ENCODE results near the gene RNF103.
A peak's percentile ranks its signal among the peaks of the same experiment; 100 is the strongest.

Gene RNF103

GRCh38 chr2:86566158-86566820 lies 57.4 kb downstream of the RNF103 start:
- no peaks in the 10 kb centered on the region for H3K9me3 ChIP-seq (ENCODE audit: control insufficient read depth, insufficient read depth, low read depth, low read length)
- ChIA-PET CTCF (no interaction called here), POLR2A (interaction anchor here (1.0 kb wide), 1 partner anchor 9 kb away, joined by 3 read pairs; no protein-coding TSS in a partner anchor)
- peaks cover 0 to under 1% of the 10 kb centered on the region in 2 experiments; a peak in 1 of 3 replicates for H3K36me3 ChIP-seq (ENCODE audit: control insufficient read depth in 2 of 2, insufficient read depth in 1 of 2, low read length in 2 of 2)
- peaks cover 4% of the 10 kb centered on the region; the same call in 1 of the 2 replicates for H3K4me1 ChIP-seq (ENCODE audit: control insufficient read depth, insufficient read depth, low read length)
- H3K27ac ChIP-seq (ENCODE audit: extremely low read depth, low read depth, low read length), result no peak overlapping the region
- TF ChIP-seq ZNF518A (tag by site-specific recombination; conservative IDR thresholded peaks at IDR 0.05; ENCODE audit: low read depth), result no peak
- TF ChIP-seq ZFP3 (tag by site-specific recombination; IDR thresholded peaks at IDR 0.05; ENCODE audit: low read depth), result no peak
- TF ChIP-seq EGR2 (tag by site-specific recombination; IDR thresholded peaks at IDR 0.05; ENCODE audit: low read depth), result peak; percentile 69
- TF ChIP-seq ZFHX2 (tag by site-specific recombination; conservative IDR thresholded peaks at IDR 0.05), result peak; percentile 75
- TF ChIP-seq ZBTB26 (tag by site-specific recombination; optimal IDR thresholded peaks at IDR 0.05), result no peak
- no peak overlapping the region for H3K4me3 ChIP-seq (ENCODE audit: low read depth, low read length)

GRCh38 chr2:86563650-86564061 lies 60.0 kb downstream of the RNF103 start:
- CTCF ChIA-PET, result interaction anchor here (0.6 to 0.8 kb wide), 3 partner anchors 114 to 343 kb away, joined by 3 read pairs; no protein-coding TSS in a partner anchor
- Histone ChIP-seq H3K4me1 (ENCODE audit: control insufficient read depth, insufficient read depth, low read length) (peaks cover 4% of the 10 kb centered on the region; the same call in 1 of the 2 replicates), H3K27ac (ENCODE audit: extremely low read depth, low read depth, low read length) (peak overlapping the region; percentile 89; the same call in 1 of the 2 replicates), H3K4me3 (ENCODE audit: low read depth, low read length) (no peak overlapping the region), H3K9me3 (ENCODE audit: control insufficient read depth, insufficient read depth, low read depth, low read length) (no peaks in the 10 kb centered on the region), H3K36me3 (ENCODE audit: control insufficient read depth in 2 of 2, insufficient read depth in 1 of 2, low read length in 2 of 2) (peaks cover 0 to 3% of the 10 kb centered on the region in 2 experiments; a peak in 1 of 3 replicates)
- POLR2A ChIA-PET, result no interaction called here
- TF ChIP-seq ZNF530 (tag by site-specific recombination; IDR thresholded peaks at IDR 0.05; ENCODE audit: low read depth) (0 out of 2 replicates have a peak, but pooled peaks have one; percentile 44), ZSCAN4 (tag by site-specific recombination; IDR thresholded peaks at IDR 0.05) (no peak), ZNF18 (tag by site-specific recombination; IDR thresholded peaks at IDR 0.05) (no peak), AEBP2 (tag by site-specific recombination; IDR thresholded peaks at IDR 0.05; ENCODE audit: borderline replicate concordance) (no peak), ZNF510 (tag by site-specific recombination; IDR thresholded peaks at IDR 0.05; ENCODE audit: insufficient replicate concordance) (no peak), TCF7L2 (IDR thresholded peaks at IDR 0.05; ENCODE audit: borderline replicate concordance, low read depth, low read length) (no peak), ZNF544 (tag by site-specific recombination; IDR thresholded peaks at IDR 0.05) (no peak), ZNF529 (tag by site-specific recombination; IDR thresholded peaks at IDR 0.05; ENCODE audit: insufficient replicate concordance) (no peak), ZNF654 (tag by site-specific recombination; IDR thresholded peaks at IDR 0.05; ENCODE audit: low read depth) (no peak), ZNF558 (tag by site-specific recombination; IDR thresholded peaks at IDR 0.05) (no peak), ZBTB26 (tag by site-specific recombination; optimal IDR thresholded peaks at IDR 0.05) (no peak), PBX3 (CRISPR knock-in tag; IDR thresholded peaks at IDR 0.05) (no peak), SETDB1 (IDR thresholded peaks at IDR 0.05; ENCODE audit: insufficient read length, low read length) (peak; percentile 49), ZNF324 (tag by site-specific recombination; IDR thresholded peaks at IDR 0.05) (peak; percentile 27; the same call in 1 of the 2 replicates)

Data from HEK293 (cell line).